Left hindlimb (tissue), 1 donor: Measurements from ENCODE around the gene SLC44A3.
A peak's percentile ranks its signal among the peaks of the same experiment; 100 is the strongest.

Source experiments
- DNase-seq: peaks from one replicate; pipeline ENCODE4 v3.0.0-alpha.2; 2018

Gene SLC44A3, protein sequence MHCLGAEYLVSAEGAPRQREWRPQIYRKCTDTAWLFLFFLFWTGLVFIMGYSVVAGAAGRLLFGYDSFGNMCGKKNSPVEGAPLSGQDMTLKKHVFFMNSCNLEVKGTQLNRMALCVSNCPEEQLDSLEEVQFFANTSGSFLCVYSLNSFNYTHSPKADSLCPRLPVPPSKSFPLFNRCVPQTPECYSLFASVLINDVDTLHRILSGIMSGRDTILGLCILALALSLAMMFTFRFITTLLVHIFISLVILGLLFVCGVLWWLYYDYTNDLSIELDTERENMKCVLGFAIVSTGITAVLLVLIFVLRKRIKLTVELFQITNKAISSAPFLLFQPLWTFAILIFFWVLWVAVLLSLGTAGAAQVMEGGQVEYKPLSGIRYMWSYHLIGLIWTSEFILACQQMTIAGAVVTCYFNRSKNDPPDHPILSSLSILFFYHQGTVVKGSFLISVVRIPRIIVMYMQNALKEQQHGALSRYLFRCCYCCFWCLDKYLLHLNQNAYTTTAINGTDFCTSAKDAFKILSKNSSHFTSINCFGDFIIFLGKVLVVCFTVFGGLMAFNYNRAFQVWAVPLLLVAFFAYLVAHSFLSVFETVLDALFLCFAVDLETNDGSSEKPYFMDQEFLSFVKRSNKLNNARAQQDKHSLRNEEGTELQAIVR

DNA sequence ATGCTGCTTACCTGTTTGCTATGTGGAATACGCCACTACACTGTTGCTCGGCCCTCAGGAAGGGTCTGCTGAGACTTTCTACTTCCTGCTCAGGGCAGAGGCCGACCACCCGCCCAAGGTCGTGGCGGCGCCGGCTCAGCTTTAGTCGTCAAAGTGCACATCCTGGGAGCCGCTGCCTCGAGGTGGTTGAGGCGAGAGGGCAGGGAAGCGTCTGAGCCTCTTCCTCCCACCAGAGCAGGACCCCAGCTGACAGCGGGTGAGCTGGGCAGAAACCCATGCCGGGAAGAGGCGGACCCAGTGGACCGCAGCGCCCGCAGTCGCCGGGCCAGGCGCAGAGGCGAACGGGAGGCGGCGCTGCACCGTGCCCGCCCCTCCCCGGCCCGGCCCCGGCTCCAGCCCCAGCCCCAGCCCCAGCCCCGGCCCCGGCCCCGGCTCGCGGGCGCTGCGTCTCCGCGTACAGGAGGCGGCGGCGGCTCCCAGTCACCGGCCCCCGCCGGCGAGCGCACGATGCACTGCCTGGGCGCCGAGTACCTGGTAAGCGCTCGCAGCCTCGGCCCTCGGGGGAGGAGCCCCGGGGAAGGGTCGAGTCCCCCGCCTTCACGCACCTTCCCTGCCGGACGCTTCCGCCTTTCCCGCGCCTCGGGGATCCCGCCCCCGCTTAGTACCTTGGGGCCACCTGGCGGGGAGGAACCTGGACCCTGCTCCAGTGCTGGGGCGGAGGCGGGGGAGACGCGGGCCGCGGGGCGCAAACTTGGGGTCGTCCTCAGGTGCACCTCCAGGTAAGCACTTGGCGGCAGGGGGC, at the start of gene SLC44A3:
Gene SLC44A3 (plus strand): TSS at position 413 of the 802 bp plus-strand sequence. CDS start 95 bp downstream, at position 508.
- DNase-seq, result peak; percentile 71

DNA sequence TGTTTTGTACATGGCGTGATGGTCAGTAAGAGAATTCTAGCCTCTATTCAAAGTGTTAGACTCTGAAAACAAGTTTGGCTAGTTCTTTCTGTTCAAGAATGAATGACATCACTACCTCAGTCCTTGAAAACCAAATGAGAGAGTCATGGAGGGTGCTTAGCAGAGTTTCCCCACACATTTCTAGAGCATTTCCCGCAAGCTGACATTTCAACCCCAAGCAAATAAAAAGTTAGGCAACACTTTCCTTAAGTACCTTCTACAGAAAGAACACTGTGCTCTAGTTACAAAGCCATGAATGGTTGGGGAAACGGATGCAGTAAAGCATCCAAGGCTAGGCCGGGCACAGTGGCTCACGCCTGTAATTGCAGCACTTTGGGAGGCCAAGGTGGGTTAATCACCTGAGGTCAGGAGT, 47.9 kb upstream of the SLC44A3 start:
- DNase-seq, result no peak

DNA sequence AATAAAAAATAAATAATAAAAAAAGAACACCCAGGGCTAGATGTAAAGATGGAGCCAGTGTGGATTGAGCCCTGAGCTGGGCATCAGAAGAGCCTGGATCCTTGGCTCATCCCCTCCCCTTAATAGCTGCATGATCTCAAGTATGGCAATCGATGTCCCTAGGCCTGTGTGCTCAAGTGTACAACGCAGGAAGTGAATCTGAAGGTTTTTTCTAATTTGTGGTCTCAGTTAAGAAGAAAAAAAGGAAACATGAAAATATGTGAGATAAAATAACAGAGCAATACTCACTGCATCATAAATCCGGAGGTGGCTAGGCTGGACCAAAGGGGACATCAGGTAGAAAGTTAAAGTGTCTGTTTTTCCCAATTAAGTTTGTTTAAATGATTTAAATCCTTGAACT, 47.3 kb upstream of the SLC44A3 start:
- DNase-seq, result no peak

DNA sequence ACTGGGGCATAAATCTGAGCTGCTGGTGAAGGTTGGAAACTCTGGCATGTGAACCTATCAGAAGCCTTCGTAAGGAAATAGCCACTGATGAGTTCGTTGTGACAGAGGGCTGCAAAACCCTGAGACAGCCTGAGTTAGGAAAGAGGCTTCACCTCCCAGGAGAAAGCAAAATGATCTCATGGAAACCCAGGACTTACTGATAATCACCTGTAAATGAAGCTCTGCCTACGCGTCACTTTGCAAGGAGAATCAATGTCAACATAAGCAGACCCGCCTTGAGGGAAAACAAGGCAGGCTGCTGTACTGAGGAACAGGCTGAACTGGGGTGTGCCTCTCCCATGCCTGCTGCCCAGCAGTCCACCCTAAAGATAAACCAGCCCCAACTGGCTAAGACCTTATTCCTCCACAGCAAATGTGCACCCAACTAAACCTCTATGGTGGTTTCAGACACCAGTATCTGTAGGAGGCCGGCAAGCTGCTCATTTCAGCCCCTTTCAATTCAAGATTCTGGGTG, 46.8 kb upstream of the SLC44A3 start:
- DNase-seq, result no peak

- DNase-seq, result no peak
Measured at GRCh38 chr1:94773931-94774422, 46.2 kb upstream of the SLC44A3 start.

- no peak for DNase-seq
Measured at GRCh38 chr1:94776474-94776873, 43.7 kb upstream of the SLC44A3 start.

GRCh38 chr1:94777281-94777680, 42.9 kb upstream of the SLC44A3 start:
- no peak for DNase-seq

GRCh38 chr1:94778808-94779207, 41.3 kb upstream of the SLC44A3 start:
- no peak for DNase-seq

DNA sequence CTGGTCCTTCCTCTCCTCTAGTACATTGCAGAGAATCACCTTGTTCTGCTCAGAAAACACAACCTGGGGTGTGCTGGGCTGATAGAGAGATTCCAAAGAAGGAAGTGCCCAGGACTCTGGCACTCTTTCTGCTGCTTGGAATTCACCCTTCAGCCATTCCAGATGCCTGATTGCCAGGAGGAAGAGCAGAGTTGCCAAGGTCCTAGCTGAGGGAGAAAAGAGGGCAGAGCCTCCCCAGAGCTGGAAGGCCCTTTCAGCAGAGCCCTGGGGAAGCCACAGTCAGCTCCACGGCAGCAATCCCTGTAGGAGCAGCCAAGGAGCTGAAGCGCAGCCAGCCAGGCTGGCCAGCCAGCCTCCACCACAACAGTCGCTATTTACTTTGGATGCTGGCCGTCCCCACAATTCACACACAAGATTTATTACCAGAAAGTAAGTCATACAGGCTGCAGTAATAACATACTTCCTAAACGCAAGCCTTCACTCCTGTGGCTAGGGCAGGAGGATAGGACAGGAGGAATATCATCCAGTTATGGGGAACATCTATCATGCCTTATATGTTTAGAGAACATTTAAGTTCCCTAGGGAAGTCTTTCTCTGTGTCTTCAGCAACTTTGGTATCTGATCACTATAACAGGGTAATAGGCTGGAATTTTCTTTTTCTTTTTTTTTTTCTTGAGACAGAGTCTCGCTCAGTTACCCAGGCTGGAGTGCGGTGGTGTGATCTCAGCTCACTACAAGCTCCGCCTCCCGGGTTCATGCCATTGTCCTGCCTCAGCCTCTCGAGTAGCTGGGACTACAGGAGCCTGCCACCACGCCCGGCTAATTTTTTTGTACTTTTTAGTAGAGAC, 36.6 kb upstream of the SLC44A3 start:
- peak; percentile 88 for DNase-seq

- no peak for DNase-seq
Measured at GRCh38 chr1:94784190-94784515, 36.0 kb upstream of the SLC44A3 start.

- no peak for DNase-seq
Measured at GRCh38 chr1:94787691-94788090, 32.5 kb upstream of the SLC44A3 start.

- DNase-seq, result no peak
Measured at GRCh38 chr1:94790246-94790645, 29.9 kb upstream of the SLC44A3 start.

- no peak for DNase-seq
Measured at GRCh38 chr1:94790670-94791069, 29.5 kb upstream of the SLC44A3 start.

GRCh38 chr1:94792473-94793295, 27.5 kb upstream of the SLC44A3 start:
- DNase-seq, result no peak

- DNase-seq, result no peak
Measured at GRCh38 chr1:94793296-94793656, 26.9 kb upstream of the SLC44A3 start.

DNA sequence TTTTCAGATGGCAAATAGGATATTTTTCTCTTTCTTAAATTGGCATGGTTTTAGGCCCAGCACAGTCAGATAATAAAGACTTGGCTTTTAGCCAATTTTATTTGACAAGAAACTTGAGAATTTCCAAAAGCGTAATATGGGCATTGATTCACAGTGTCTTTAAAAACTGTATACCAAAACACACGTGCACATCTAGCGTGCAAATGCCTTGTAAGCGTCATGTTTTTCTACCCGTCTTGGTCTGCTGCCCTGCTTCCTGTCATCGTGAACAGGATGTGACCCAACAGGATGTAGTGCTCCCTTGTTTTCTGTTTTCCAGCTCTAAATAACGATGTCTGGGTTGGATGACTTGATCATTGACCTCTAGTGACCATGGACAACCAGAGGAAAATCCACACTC, 24.7 kb upstream of the SLC44A3 start:
- DNase-seq, result no peak

DNA sequence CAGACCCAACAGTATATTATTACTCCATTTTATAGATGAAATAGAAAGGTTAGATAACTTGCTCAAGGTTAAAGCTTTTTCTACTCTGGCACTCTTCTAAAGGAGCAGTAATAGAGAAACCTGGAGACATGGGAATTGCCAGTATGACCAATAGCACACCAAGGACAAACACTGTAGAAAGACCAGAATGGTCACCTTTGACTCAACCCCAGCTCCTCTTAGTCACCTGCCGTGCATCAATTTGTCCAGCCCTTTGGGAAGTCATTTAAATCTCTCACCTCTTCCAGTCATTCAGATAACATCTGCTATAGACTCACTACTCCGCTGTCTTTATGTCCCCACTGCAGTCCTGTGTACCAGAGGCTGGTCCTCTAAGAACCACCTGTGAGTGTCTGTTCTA, 23.9 kb upstream of the SLC44A3 start:
- DNase-seq, result no peak

DNA sequence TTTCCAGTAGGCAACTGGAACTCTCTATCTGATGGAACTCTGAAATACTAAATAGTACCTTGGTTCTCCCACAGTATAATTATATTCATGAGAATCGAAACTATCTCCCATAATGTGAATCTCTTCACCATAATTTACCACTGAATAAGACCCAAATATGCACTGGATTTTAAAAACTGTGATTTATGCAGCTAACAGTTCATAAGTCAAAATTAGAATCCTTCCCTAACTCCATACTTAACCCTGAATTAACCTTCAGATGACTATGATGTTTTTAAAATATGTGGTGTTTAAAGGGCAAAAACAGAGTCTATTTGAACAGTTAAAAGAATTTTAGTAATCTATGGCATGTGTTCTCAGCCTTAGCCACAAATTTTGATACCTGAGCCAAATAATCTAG, 22.9 kb upstream of the SLC44A3 start:
- no peak for DNase-seq

- no peak for DNase-seq
Measured at GRCh38 chr1:94798054-94798453, 22.1 kb upstream of the SLC44A3 start.

DNA sequence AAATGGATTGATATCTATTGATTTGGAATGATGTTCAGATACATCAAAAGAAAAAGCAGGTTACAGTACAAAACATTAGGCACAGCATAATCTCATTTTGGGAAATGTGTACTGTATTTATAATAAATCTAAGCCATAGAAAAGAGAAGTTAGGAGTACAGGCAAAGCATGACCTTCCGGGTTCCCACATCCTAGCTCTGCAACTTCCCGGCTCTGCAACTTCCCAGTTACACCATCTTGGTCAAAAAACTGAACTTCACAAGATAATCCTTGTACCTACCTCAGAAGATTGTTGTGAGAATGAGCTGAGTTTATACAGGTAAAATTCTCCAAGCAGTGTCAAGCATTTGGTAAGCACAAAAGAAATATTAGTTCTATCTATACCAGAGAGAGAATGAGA, 21.7 kb upstream of the SLC44A3 start:
- DNase-seq, result no peak

GRCh38 chr1:94799206-94799605, 21.0 kb upstream of the SLC44A3 start:
- DNase-seq, result no peak
